Left forelimb (tissue), 1 donor: ENCODE measurements around the gene NRG2.

Experiments used
- DNase-seq: peaks from one replicate; pipeline ENCODE4 v3.0.0-alpha.2; 2018; ENCODE audit warnings: low spot score

NRG2 gene

GRCh38 chr5:139904566-139904815, 138.6 kb downstream of the NRG2 start:
- no peak for DNase-seq

GRCh38 chr5:139903795-139904565, 139.1 kb downstream of the NRG2 start:
- peak; percentile 69 for DNase-seq

- DNase-seq = no peak
Measured at GRCh38 chr5:139903450-139903794, 139.7 kb downstream of the NRG2 start.

- peak; percentile 62 for DNase-seq
Measured at GRCh38 chr5:139901986-139902385, 141.1 kb downstream of the NRG2 start.

GRCh38 chr5:139901251-139901575, 141.9 kb downstream of the NRG2 start:
- DNase-seq = peak; percentile 33

GRCh38 chr5:139900546-139901250, 142.4 kb downstream of the NRG2 start:
- DNase-seq = peak; percentile 18

GRCh38 chr5:139898981-139899380, 144.1 kb downstream of the NRG2 start:
- DNase-seq = peak; percentile 34

GRCh38 chr5:139897982-139898381, 145.1 kb downstream of the NRG2 start:
- DNase-seq = peak; percentile 37

- DNase-seq = no peak
Measured at GRCh38 chr5:139897342-139897741, 145.8 kb downstream of the NRG2 start.

- DNase-seq = no peak
Measured at GRCh38 chr5:139896718-139897117, 146.4 kb downstream of the NRG2 start.

GRCh38 chr5:139895647-139896046, 147.5 kb downstream of the NRG2 start:
- DNase-seq = no peak

- DNase-seq = no peak
Measured at GRCh38 chr5:139895046-139895445, 148.1 kb downstream of the NRG2 start.

GRCh38 chr5:139893873-139894272, 149.2 kb downstream of the NRG2 start:
- DNase-seq = no peak

GRCh38 chr5:139889410-139889809, 153.7 kb downstream of the NRG2 start:
- no peak for DNase-seq

GRCh38 chr5:139888370-139888769, 154.7 kb downstream of the NRG2 start:
- DNase-seq = no peak

GRCh38 chr5:139886213-139886612, 156.9 kb downstream of the NRG2 start:
- DNase-seq = no peak

- DNase-seq = no peak
Measured at GRCh38 chr5:139885857-139886208, 157.3 kb downstream of the NRG2 start.

- DNase-seq = no peak
Measured at GRCh38 chr5:139885172-139885856, 157.8 kb downstream of the NRG2 start.

GRCh38 chr5:139884734-139885133, 158.4 kb downstream of the NRG2 start:
- DNase-seq = no peak

- no peak for DNase-seq
Measured at GRCh38 chr5:139884144-139884543, 159.0 kb downstream of the NRG2 start.

- no peak for DNase-seq
Measured at GRCh38 chr5:139882961-139883539, 160.0 kb downstream of the NRG2 start.

GRCh38 chr5:139882316-139882715, 160.8 kb downstream of the NRG2 start:
- DNase-seq = no peak

GRCh38 chr5:139881143-139881733, 161.9 kb downstream of the NRG2 start:
- no peak for DNase-seq
